GM23338 (cell line): ENCODE measurements around the gene SMIM44.

Experiments
- CREB1 ChIP-seq: fragments of 250-450 bp; sonication (Bioruptor Pico); IDR thresholded peaks from 2 replicates; pipeline ENCODE4 v1.5.0; 2020; ENCODE audit warnings: low read depth, mild to moderate bottlenecking, moderate library complexity
- CTCF ChIP-seq, 2 experiments: fragments of 200-600 bp in 1 of 2; sonication (generic) in 1 of 2; conservative IDR thresholded peaks; 2 replicates each; pipeline versions ENCODE4 v1.5.1 to v1.6.1; 2016 to 2017; ENCODE audit warnings: antibody characterized with exemption in 2 of 2, low read depth in 2 of 2, mild to moderate bottlenecking in 2 of 2, moderate library complexity in 1 of 2
- ETS1 ChIP-seq: IDR thresholded peaks from 2 replicates; pipeline ENCODE4 v1.6.1; 2016; ENCODE audit warnings: antibody characterized with exemption
- EZH2 ChIP-seq: fragments of 200-600 bp; sonication (generic); IDR thresholded peaks from one replicate; pipeline ENCODE4 v1.8.0; 2017; ENCODE audit warnings: antibody characterized with exemption, mild to moderate bottlenecking, low read depth; ENCODE audit not compliant: unreplicated experiment
- EZH2phosphoT487 ChIP-seq: fragments of 200-600 bp; sonication (generic); IDR thresholded peaks from one replicate; pipeline ENCODE4 v1.8.1; 2018; ENCODE audit warnings: antibody characterized with exemption; ENCODE audit not compliant: unreplicated experiment
- JUNB ChIP-seq: IDR thresholded peaks from one replicate; pipeline ENCODE4 v1.6.1; 2016; ENCODE audit warnings: antibody characterized with exemption; ENCODE audit not compliant: unreplicated experiment
- POLR2AphosphoS5 ChIP-seq: IDR thresholded peaks from 2 replicates; pipeline ENCODE4 v1.6.1; 2016; ENCODE audit warnings: antibody characterized with exemption, low read depth
- REST ChIP-seq: IDR thresholded peaks from one replicate; pipeline ENCODE4 v1.6.1; 2018; ENCODE audit warnings: antibody characterized with exemption; ENCODE audit not compliant: unreplicated experiment
- STAT1 ChIP-seq: IDR thresholded peaks from one replicate; pipeline ENCODE4 v1.6.1; 2016; ENCODE audit warnings: antibody characterized with exemption; ENCODE audit not compliant: unreplicated experiment
- ZNF114 ChIP-seq: fragments of 250-450 bp; sonication (Bioruptor Pico); IDR thresholded peaks from 2 replicates; pipeline ENCODE4 v1.5.0; 2020; ENCODE audit warnings: mild to moderate bottlenecking, moderate library complexity
- ZNF331 ChIP-seq: fragments of 250-450 bp; sonication (Bioruptor Pico); IDR thresholded peaks from 2 replicates; pipeline ENCODE4 v1.5.0; 2020; ENCODE audit warnings: low read depth, mild to moderate bottlenecking, moderate library complexity
- ZNF462 ChIP-seq: fragments of 250-450 bp; sonication (Bioruptor Pico); IDR thresholded peaks from 2 replicates; pipeline ENCODE4 v1.5.0; 2020; ENCODE audit warnings: mild to moderate bottlenecking, moderate library complexity

- TF ChIP-seq CTCF (conservative IDR thresholded peaks at IDR 0.05; ENCODE audit: low read depth in 2 of 2) (no peak), EZH2phosphoT487 (no peak), POLR2AphosphoS5 (peak; percentile 44; the same call in 1 of the 2 replicates), EZH2 (no peak), REST (no peak), JUNB (no peak), ETS1 (no peak; the same call in 1 of the 2 replicates), CREB1 (CRISPR knock-in tag) (no peak), ZNF462 (CRISPR knock-in tag) (no peak), ZNF331 (CRISPR knock-in tag) (no peak), STAT1 (no peak), ZNF114 (no peak)
These were observed 39.2 kb downstream of the SMIM44 start for GRCh38 chr19:3443840-3444694.
